Hematopoietic multipotent progenitor cell treated with erythropoietin and hydrocortisone succinate and interleukin-3 and kit ligand, for 8 days (in vitro differentiated cells): ENCODE data around the gene ENTREP1.

ENCODE experiments used
- DNase-seq: peaks from one replicate; pipeline ENCODE4 v3.0.0-alpha.2; 2015

ENTREP1 gene, protein sequence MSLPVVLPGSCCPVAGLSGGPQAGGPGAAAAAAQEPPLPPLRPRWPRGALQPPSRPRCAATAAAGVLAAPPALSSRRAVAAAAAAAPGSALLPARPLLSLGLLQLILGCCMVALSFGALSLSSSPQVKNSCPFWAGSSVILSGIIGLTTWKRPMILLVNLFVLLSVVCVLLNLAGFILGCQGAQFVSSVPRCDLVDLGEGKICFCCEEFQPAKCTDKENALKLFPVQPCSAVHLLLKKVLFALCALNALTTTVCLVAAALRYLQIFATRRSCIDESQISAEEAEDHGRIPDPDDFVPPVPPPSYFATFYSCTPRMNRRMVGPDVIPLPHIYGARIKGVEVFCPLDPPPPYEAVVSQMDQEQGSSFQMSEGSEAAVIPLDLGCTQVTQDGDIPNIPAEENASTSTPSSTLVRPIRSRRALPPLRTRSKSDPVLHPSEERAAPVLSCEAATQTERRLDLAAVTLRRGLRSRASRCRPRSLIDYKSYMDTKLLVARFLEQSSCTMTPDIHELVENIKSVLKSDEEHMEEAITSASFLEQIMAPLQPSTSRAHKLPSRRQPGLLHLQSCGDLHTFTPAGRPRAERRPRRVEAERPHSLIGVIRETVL

GRCh38 chr9:69324549-69325401, at the start of gene ENTREP1:
TSS of gene ENTREP1 (plus strand) at chr9:69325215. CDS start at chr9:69325310, 95 bp downstream.
- peak; percentile 38 for DNase-seq

DNA sequence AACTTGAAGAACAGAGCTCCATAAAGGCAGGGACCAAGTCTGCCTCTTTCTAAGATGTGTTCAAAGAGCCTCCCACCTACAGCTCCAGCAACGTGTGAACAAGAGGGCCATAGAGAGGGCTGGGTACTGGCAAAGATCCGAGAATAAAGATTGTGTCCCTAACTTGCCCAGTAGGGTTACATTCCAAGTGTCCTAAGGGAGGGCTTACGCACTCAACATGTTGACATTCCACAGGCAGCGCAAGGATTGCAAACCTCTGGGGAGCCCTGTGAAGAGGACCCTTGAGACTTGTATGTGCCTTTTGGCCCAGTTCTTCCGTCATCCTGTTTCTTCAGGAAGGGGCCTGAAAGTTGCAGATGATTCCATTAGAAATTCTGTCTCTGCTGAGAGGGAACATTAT, 48.2 kb upstream of the ENTREP1 start:
- no peak for DNase-seq

- DNase-seq, result no peak
These were observed 45.8 kb upstream of the ENTREP1 start for GRCh38 chr9:69279084-69279731.

DNA sequence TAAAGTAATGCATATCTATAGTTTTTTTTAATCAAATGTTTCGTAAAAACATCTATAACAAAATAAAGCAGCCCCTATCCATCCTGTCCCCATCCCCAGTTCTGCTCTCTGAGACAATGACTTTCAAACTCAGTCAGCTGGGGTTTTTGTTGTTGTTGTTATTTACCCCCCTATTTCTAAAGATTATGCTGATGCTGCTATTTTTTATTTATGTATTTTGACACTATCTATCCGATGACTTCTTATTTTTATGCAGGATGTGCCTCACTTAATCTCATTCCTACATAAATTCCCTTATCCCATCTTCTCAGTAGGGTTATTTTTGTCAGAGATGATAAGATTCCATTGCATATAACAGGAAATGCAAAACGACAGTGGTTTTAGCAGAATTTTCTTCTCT, 45.3 kb upstream of the ENTREP1 start:
- DNase-seq, result no peak

DNA sequence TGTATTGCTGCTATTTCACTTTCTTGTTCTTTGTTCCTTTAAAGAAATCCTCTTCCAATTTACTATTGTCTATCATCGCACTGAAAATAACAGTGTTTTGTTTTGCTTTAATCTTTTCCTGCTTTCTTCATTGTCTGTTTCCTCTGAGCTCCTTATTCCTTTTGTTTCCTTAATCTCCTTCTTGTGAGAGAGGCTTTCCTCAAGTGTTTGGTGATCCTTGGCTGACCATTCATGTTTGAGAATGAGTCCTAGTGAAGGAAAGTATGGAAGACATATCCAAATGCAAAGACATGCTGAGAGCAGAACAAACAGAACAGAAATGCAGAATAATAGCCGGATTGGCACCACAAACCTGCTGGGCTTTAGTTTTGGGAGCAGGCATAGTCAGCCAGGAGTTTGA, 42.0 kb upstream of the ENTREP1 start:
- no peak for DNase-seq

DNA sequence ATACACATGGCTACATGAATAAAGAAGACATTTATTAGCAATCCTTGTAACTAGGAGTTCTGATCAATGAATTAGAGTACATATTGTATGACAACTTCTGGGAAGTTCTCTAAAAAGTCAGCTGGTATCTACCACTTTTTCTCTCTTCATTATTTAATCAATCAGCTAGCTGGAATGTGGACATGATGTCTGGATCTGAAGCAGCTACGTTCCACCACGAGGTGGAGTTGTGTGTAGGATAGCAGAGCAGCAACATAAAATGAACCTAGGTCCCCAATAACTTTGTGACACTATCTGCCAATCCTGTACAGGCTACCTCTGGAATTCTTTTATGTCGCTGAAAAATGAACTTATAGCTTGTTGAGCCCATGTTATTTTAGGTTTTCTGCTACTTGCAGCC, 32.9 kb upstream of the ENTREP1 start:
- no peak for DNase-seq

DNA sequence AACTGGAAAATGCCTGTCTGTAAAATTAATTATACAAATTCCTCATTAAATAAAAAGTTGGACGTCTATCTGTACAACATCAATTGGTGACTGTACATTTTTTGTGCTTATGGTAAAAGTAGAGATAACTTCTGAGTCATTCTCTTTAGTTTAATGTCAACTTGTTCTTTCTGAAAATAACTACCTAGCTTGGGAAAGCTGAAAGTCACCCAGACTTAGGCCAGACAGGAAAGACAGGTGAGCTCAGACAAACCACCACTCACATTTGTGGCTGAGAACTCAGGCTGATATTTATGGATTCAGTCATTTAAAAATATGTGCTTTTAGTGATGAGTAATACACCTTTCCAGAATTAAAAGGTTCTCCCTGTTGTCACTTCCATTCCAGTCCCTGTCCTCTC, 31.9 kb upstream of the ENTREP1 start:
- DNase-seq, result no peak

- no peak for DNase-seq
These were observed 29.0 kb upstream of the ENTREP1 start for GRCh38 chr9:69295872-69296552.

- DNase-seq, result no peak
These were observed 27.6 kb upstream of the ENTREP1 start for GRCh38 chr9:69297300-69297980.

DNA sequence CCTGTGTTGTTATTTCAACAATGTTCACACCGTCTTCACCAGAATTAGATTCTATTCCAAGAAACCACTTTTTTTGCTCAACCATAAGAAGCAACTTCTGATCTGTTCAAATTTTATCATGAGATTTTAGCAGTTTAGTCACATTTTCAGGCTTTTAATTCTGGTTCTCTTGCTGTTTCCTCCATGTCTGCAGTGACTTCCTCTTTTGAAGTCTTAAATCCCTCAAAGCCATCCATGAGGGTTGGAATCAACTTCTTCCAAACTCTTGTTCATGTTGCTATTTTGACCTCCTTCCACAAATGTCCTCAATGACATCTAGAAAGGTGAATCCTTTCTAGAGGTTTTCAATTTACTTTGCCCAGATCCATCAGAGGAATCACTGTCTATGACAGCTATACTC, 25.7 kb upstream of the ENTREP1 start:
- DNase-seq, result no peak

GRCh38 chr9:69299826-69300225, 25.2 kb upstream of the ENTREP1 start:
- DNase-seq, result no peak

GRCh38 chr9:69303331-69303730, 21.7 kb upstream of the ENTREP1 start:
- DNase-seq, result no peak

DNA sequence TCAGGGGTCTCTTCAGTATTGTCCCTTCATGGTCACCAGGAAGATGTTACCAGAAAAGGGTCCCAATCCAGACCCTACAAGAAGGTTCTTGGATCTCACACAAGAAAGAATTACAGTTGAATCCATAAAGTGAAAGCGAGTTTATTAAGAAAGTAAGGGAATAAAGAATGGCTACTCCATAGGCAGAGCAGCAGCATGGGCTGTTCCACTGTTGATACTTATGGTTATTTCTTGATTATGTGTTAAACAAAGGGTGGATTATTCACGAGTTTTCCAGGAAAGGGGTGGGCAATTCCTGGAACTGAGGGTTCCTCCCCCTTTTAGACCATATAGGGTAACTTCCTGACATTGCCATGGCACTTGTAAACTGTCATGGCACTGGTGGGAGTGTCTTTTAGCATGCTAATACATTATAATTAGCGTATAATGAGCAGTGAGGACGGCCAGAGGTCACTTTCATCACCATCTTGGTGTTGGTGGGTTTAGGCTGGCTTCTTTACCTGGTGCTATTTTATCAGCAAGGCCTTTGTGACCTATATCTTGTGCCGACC, 18.0 kb upstream of the ENTREP1 start:
- DNase-seq, result peak; percentile 7

GRCh38 chr9:69307446-69308205, 17.4 kb upstream of the ENTREP1 start:
- DNase-seq, result no peak

GRCh38 chr9:69308206-69308931, 16.6 kb upstream of the ENTREP1 start:
- DNase-seq, result no peak

DNA sequence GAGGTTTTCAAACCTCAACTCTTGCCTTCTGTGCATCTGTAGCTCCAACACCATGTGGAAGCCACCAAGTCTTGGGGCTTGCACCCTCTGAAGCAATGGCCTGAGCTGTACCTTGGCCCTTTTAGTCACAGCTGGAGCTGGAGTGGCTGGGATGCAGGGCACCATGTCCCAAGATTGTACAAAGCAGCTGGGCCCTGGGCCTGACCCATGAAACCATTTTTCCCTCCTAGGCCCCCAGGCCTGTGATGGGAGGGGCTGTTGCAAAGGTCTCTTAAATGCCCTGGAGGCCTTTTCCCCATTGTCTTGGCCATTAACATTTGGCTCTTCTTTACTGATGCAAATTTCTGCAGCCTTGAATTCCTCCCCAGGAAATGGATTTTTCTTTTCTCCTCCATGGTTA, 11.8 kb upstream of the ENTREP1 start:
- no peak for DNase-seq

DNA sequence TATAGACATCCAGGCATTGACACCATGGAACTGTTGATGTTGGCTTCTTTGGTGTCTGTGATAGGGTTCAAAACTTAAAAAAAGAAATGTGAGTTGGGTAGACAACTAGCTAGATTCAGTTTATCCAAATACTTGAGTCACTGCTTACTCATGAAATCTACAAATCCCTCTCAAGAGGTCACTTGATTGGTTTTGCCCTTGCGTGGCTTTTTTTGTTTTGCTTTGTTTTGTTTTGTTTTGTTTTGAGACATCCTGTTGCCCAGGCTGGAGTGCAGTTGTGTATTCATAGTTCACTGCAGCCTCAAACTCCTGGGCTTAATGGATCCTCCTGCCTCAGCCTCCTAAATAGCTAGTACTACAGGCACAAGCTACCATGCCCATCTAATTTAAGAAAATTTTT, 10.5 kb upstream of the ENTREP1 start:
- DNase-seq, result no peak

DNA sequence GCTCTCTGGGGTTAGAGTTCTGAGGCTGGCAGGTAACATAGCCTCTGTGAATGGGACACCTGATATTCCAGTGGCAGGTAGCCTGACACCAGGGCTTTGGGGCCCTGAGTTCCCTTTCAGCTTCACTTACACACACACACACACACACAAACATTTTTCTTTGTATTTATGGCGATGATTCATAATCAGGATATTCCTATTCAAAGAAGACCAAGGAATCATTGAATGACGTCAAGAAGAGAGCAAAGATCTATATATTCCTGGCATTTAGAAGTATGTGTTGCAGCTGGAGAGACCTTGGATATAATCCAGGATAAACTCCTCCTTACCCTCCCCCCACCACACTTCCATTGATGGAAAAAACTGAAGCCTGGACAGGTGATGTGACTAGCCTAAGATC, 7.9 kb upstream of the ENTREP1 start:
- DNase-seq, result no peak

GRCh38 chr9:69317894-69318293, 7.1 kb upstream of the ENTREP1 start:
- DNase-seq, result no peak
